Mesenchymal stem cell (in vitro differentiated cells and primary cell): ENCODE data around the gene MICAL3.

Source experiments
- DNase-seq: peaks from one replicate; pipeline ENCODE4 v3.0.0-alpha.2; 2013
- H2AFZ ChIP-seq: one replicate; pipeline ENCODE4 v1.6.1; 2013; ENCODE audit warnings: low read depth, mild to moderate bottlenecking, control low read depth, inconsistent platforms, low read length, moderate library complexity
- H2AK5ac ChIP-seq: 2 replicates; pipeline ENCODE4 v1.6.1; 2013; ENCODE audit warnings: low read length, moderate library complexity, mild to moderate bottlenecking, inconsistent platforms; ENCODE audit not compliant: severe bottlenecking
- H2BK120ac ChIP-seq: one replicate; pipeline ENCODE4 v1.6.1; 2013; ENCODE audit warnings: low read depth, mild to moderate bottlenecking, inconsistent platforms, low read length, moderate library complexity
- H2BK12ac ChIP-seq, 2 experiments: one replicate each; pipeline ENCODE4 v1.6.1; 2013; ENCODE audit warnings: inconsistent platforms in 2 of 2, low read length in 2 of 2, mild to moderate bottlenecking in 2 of 2, moderate library complexity in 2 of 2, control low read depth in 1 of 2
- H2BK15ac ChIP-seq: one replicate; pipeline ENCODE4 v1.6.1; 2013; ENCODE audit warnings: mild to moderate bottlenecking, low read depth, inconsistent platforms; ENCODE audit not compliant: poor library complexity, severe bottlenecking
- H2BK5ac ChIP-seq: 2 replicates; pipeline ENCODE4 v1.6.1; 2013; ENCODE audit warnings: low read depth, mild to moderate bottlenecking, low read length, control low read depth, inconsistent platforms; ENCODE audit not compliant: poor library complexity, severe bottlenecking
- H3K14ac ChIP-seq, 2 experiments: one replicate each; pipeline ENCODE4 v1.6.1; 2013; ENCODE audit warnings: inconsistent platforms in 2 of 2, low read length in 2 of 2, control low read depth in 1 of 2, mild to moderate bottlenecking in 1 of 2, moderate library complexity in 1 of 2
- H3K18ac ChIP-seq, 2 experiments: one replicate each; pipeline ENCODE4 v1.6.1; 2013; ENCODE audit warnings: inconsistent platforms in 2 of 2, low read length in 2 of 2, control low read depth in 1 of 2, low read depth in 1 of 2, mild to moderate bottlenecking in 1 of 2
- H3K23ac ChIP-seq, 2 experiments: one replicate each; pipeline ENCODE4 v1.6.1; 2013; ENCODE audit warnings: inconsistent platforms in 2 of 2, low read length in 2 of 2, mild to moderate bottlenecking in 2 of 2, moderate library complexity in 2 of 2, control low read depth in 1 of 2
- H3K27ac ChIP-seq: 2 replicates; pipeline ENCODE4 v1.5.1; 2013; ENCODE audit warnings: mild to moderate bottlenecking, moderate library complexity, low read length, control low read depth, inconsistent platforms; ENCODE audit not compliant: poor library complexity, severe bottlenecking
- H3K27me3 ChIP-seq, 2 experiments: 2 replicates each; pipeline versions ENCODE4 v1.6.1 to v1.7.0; 2013; ENCODE audit warnings: low read length in 2 of 2, mild to moderate bottlenecking in 2 of 2, moderate library complexity in 2 of 2, control low read depth in 1 of 2, inconsistent platforms in 1 of 2; ENCODE audit not compliant: control insufficient read depth in 1 of 2, insufficient read depth in 1 of 2
- H3K36me3 ChIP-seq, 2 experiments: 2 replicates each; pipeline versions ENCODE4 v1.6.1 to v1.7.0; 2013; ENCODE audit warnings: low read length in 2 of 2, control low read depth in 1 of 2, inconsistent platforms in 1 of 2, low read depth in 1 of 2, mild to moderate bottlenecking in 1 of 2; ENCODE audit not compliant: insufficient read depth in 2 of 2, control insufficient read depth in 1 of 2
- H3K4ac ChIP-seq, 2 experiments: one replicate each; pipeline ENCODE4 v1.6.1; 2013; ENCODE audit warnings: inconsistent platforms in 2 of 2, low read length in 2 of 2, mild to moderate bottlenecking in 2 of 2, moderate library complexity in 2 of 2, control low read depth in 1 of 2, low read depth in 1 of 2
- H3K4me1 ChIP-seq: 2 replicates; pipeline ENCODE4 v1.6.1; 2013; ENCODE audit warnings: low read depth, low read length, control low read depth; ENCODE audit not compliant: control insufficient read depth, insufficient read depth
- H3K4me2 ChIP-seq: 2 replicates; pipeline ENCODE4 v1.6.1; 2013; ENCODE audit warnings: low read length, mild to moderate bottlenecking, inconsistent platforms; ENCODE audit not compliant: poor library complexity, severe bottlenecking
- H3K4me3 ChIP-seq, 2 experiments: 2 replicates each; pipeline versions ENCODE4 v1.5.1 to v1.7.0; 2013; ENCODE audit warnings: low read length in 2 of 2, mild to moderate bottlenecking in 2 of 2, control low read depth in 1 of 2, low read depth in 1 of 2; ENCODE audit not compliant: insufficient read depth in 1 of 2
- H3K79me1 ChIP-seq: replicated peaks from 2 replicates; pipeline ENCODE4 v1.6.1; 2013; ENCODE audit warnings: mild to moderate bottlenecking, control low read depth, low read length, inconsistent platforms; ENCODE audit not compliant: poor library complexity, severe bottlenecking
- H3K9ac ChIP-seq: 2 replicates; pipeline ENCODE4 v1.7.0; 2013; ENCODE audit warnings: mild to moderate bottlenecking, low read length, moderate library complexity
- H3K9me3 ChIP-seq: 2 replicates; pipeline ENCODE4 v1.7.0; 2013; ENCODE audit warnings: mild to moderate bottlenecking, low read length; ENCODE audit not compliant: control insufficient read depth
- H4K8ac ChIP-seq: one replicate; pipeline ENCODE4 v1.6.1; 2013; ENCODE audit warnings: inconsistent platforms, mild to moderate bottlenecking, low read length, moderate library complexity
- H4K91ac ChIP-seq: one replicate; pipeline ENCODE4 v1.6.1; 2013; ENCODE audit warnings: mild to moderate bottlenecking, low read length, inconsistent platforms
- WGBS: methylation state at CpG from one replicate; pipeline ENCODE4 v1.1.7; 2013; ENCODE audit warnings: mixed read lengths; 5-methylcytosine and 5-hydroxymethylcytosine counted together

Gene MICAL3

DNA sequence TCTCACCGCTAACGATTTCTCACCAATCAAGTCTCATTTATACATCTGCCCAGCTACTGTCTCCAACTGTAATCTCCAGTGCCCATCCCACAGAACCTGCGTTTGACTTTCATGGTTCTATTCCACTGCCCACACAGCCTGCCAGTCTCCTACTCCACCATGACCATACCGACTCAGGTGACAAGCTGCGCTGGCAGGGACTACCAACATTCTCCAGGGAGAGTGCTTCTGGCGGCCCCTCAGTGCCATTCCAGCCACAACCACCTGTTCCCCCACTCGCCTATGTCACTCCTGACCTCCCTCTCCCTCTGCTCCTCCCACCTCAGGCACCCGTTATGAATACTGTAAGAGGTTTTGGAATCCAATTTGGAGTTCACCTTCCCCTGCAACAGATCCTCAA is 141.6 kb downstream of the MICAL3 start:
- no peak overlapping the region for H3K23ac ChIP-seq
- no peaks in the 10 kb centered on the region for H3K9me3 ChIP-seq
- peaks cover 66 to 79% of the 10 kb centered on the region in 2 experiments for H3K36me3 ChIP-seq
- no peak overlapping the region for H2BK120ac ChIP-seq
- H3K27me3 ChIP-seq = no peaks in the 10 kb centered on the region
- peaks cover 52% of the 10 kb centered on the region for H3K79me1 ChIP-seq
- H3K27ac ChIP-seq = no peak overlapping the region
- H3K4me3 ChIP-seq = no peak overlapping the region
- no peak overlapping the region for H4K8ac ChIP-seq
- H3K4me2 ChIP-seq = no peak overlapping the region
- no peak overlapping the region for H2BK5ac ChIP-seq
- H3K14ac ChIP-seq = no peak overlapping the region
- no peak overlapping the region for H2BK12ac ChIP-seq
- H2AK5ac ChIP-seq = no peak overlapping the region
- H3K18ac ChIP-seq = no peak overlapping the region
- H4K91ac ChIP-seq = no peak overlapping the region
- H3K9ac ChIP-seq = no peak overlapping the region
- H3K4me1 ChIP-seq = no peaks in the 10 kb centered on the region
- 92% methylated on average over 8 of the region's 8 CpGs for WGBS
- no peak overlapping the region for H3K4ac ChIP-seq
- DNase-seq = no peak
- no peak overlapping the region for H2BK15ac ChIP-seq
- no peak overlapping the region for H2AFZ ChIP-seq

GRCh38 chr22:17882162-17882561 is 142.2 kb downstream of the MICAL3 start:
- no peak overlapping the region for H3K23ac ChIP-seq
- H3K4me1 ChIP-seq = no peaks in the 10 kb centered on the region
- no peak overlapping the region for H2BK120ac ChIP-seq
- DNase-seq = no peak
- no peak overlapping the region for H2BK15ac ChIP-seq
- H3K18ac ChIP-seq = no peak overlapping the region
- no peak overlapping the region for H3K27ac ChIP-seq
- no peak overlapping the region for H2BK5ac ChIP-seq
- H3K79me1 ChIP-seq = peaks cover 46% of the 10 kb centered on the region
- H3K14ac ChIP-seq = no peak overlapping the region
- 100% methylated on average over 2 of the region's 2 CpGs for WGBS
- H3K9me3 ChIP-seq = no peaks in the 10 kb centered on the region
- no peaks in the 10 kb centered on the region for H3K27me3 ChIP-seq
- no peak overlapping the region for H2BK12ac ChIP-seq
- no peak overlapping the region for H4K8ac ChIP-seq
- no peak overlapping the region for H3K4me2 ChIP-seq
- no peak overlapping the region for H3K9ac ChIP-seq
- H3K4me3 ChIP-seq = no peak overlapping the region
- no peak overlapping the region for H3K4ac ChIP-seq
- no peak overlapping the region for H2AFZ ChIP-seq
- no peak overlapping the region for H4K91ac ChIP-seq
- no peak overlapping the region for H2AK5ac ChIP-seq
- H3K36me3 ChIP-seq = peaks cover 60 to 76% of the 10 kb centered on the region in 2 experiments

- Histone ChIP-seq H3K27me3 (no peaks in the 10 kb centered on the region), H3K23ac (no peak overlapping the region), H3K27ac (no peak overlapping the region), H3K4me3 (no peak overlapping the region), H2BK15ac (no peak overlapping the region), H2AFZ (no peak overlapping the region), H3K4me1 (no peaks in the 10 kb centered on the region), H3K4me2 (no peak overlapping the region), H2BK120ac (no peak overlapping the region), H3K4ac (no peak overlapping the region), H2AK5ac (no peak overlapping the region), H3K18ac (no peak overlapping the region), H4K8ac (no peak overlapping the region), H4K91ac (no peak overlapping the region), H2BK12ac (no peak overlapping the region), H3K79me1 (peaks cover 44% of the 10 kb centered on the region), H3K9ac (no peak overlapping the region), H3K14ac (no peak overlapping the region), H3K9me3 (no peaks in the 10 kb centered on the region), H3K36me3 (peaks cover 57 to 73% of the 10 kb centered on the region in 2 experiments), H2BK5ac (no peak overlapping the region)
- WGBS = 96% methylated on average over 6 of the region's 6 CpGs
- DNase-seq = no peak
These were observed 143.0 kb downstream of the MICAL3 start for GRCh38 chr22:17881366-17881765.

DNA sequence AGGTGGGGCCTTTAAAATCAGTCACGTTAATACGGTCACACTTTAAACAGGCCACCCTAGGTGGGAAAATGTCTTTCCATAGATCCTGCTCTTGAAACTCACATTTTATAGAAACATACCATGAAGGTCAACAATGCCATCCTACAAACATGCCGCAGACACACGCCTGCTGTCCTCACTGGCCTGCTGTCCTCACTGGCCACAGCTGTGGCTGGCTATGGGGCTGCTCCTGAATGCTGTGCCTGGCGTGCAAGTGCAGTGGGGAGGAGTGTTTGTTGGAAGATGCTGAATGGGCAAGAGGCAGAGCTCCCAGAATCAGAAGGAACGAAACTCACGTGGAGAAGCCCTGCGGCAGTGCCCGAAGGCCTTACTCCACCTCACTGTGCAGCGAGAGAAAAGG is 143.9 kb downstream of the MICAL3 start:
- peaks cover 37% of the 10 kb centered on the region for H3K79me1 ChIP-seq
- H3K27ac ChIP-seq = no peak overlapping the region
- no peak for DNase-seq
- no peak overlapping the region for H3K9ac ChIP-seq
- H3K4me1 ChIP-seq = no peaks in the 10 kb centered on the region
- no peak overlapping the region for H2BK12ac ChIP-seq
- 95% methylated on average over 10 of the region's 10 CpGs for WGBS
- no peak overlapping the region for H3K23ac ChIP-seq
- no peak overlapping the region for H2BK15ac ChIP-seq
- H3K4me2 ChIP-seq = no peak overlapping the region
- no peaks in the 10 kb centered on the region for H3K9me3 ChIP-seq
- H3K27me3 ChIP-seq = no peaks in the 10 kb centered on the region
- H4K8ac ChIP-seq = no peak overlapping the region
- H2AK5ac ChIP-seq = no peak overlapping the region
- H3K14ac ChIP-seq = no peak overlapping the region
- H3K18ac ChIP-seq = no peak overlapping the region
- H2BK5ac ChIP-seq = no peak overlapping the region
- H4K91ac ChIP-seq = no peak overlapping the region
- H3K36me3 ChIP-seq = peaks cover 57 to 72% of the 10 kb centered on the region in 2 experiments
- H3K4ac ChIP-seq = no peak overlapping the region
- H2AFZ ChIP-seq = no peak overlapping the region
- no peak overlapping the region for H3K4me3 ChIP-seq
- no peak overlapping the region for H2BK120ac ChIP-seq
